Chondrocyte (in vitro differentiated cells): ENCODE data around the gene INF2. TPM values are rescaled to one million over a fixed set of nuclear protein-coding genes. Genes with fewer than 3 reads are reported as not detected.

ENCODE experiments used
- DNase-seq: peaks from one replicate; pipeline ENCODE4 v3.0.0; 2021; ENCODE audit warnings: mixed read lengths, low spot score
- H3K27ac Mint-ChIP-seq: one replicate; pipeline ENCODE4 v1.8.0; 2021; ENCODE audit warnings: mild to moderate bottlenecking, moderate library complexity, mixed read lengths; ENCODE audit not compliant: unreplicated experiment
- H3K27me3 Mint-ChIP-seq: 2 replicates; pipeline ENCODE4 v1.8.0; 2021; ENCODE audit warnings: low read depth, mixed read lengths
- H3K36me3 Mint-ChIP-seq: 2 replicates; pipeline ENCODE4 v1.8.0; 2021; ENCODE audit warnings: low read depth, mixed read lengths
- H3K4me1 Mint-ChIP-seq: 2 replicates; pipeline ENCODE4 v1.8.0; 2021; ENCODE audit warnings: low read depth, mild to moderate bottlenecking, mixed read lengths
- H3K4me3 Mint-ChIP-seq: one replicate; pipeline ENCODE4 v1.8.0; 2021; ENCODE audit warnings: mild to moderate bottlenecking, moderate library complexity, mixed read lengths; ENCODE audit not compliant: unreplicated experiment
- H3K9me3 Mint-ChIP-seq: 2 replicates; pipeline ENCODE4 v1.8.0; 2021; ENCODE audit warnings: low read depth, mixed read lengths
- total RNA-seq: library from RNA; stranded (reverse); gene quantifications from 3 replicates; pipeline ENCODE4 v1.2.1, GENCODE V29; 2021
- TF ChIP-seq, protein P1 (sequence below): fragments of 200-600 bp; sonication (generic); IDR thresholded peaks from 2 replicates; pipeline ENCODE4 v1.5.0; 2021; ENCODE audit warnings: antibody characterized with exemption, mild to moderate bottlenecking, moderate library complexity

Gene INF2
- total RNA-seq, 1 donor from 2014 or later = 117 TPM

DNA sequence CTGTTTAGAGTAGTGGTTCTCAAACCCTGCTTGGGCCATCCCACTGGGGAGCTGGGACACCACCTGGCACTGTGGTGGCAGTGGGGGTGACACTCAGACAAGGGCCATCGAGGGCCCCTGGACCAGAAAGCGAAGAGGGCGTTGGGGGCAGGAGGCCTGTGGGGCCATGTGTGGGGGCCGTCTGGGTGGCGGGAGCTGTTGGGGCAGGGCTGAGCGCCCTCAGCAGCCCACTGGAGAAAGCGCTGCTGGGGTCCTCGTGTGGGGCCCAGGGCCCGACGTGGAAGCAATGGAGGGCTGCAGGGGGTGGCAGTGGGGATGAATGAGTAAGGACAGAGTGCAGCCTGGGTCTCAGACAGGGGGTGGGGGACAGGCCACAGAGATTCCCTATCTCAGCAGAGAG is 28.7 kb downstream of the INF2 start:
- Mint-ChIP-seq H3K4me1 (peaks cover 16% of the 10 kb centered on the region), H3K9me3 (no peaks in the 10 kb centered on the region), H3K27me3 (no peaks in the 10 kb centered on the region), H3K36me3 (peaks cover 15% of the 10 kb centered on the region), H3K4me3 (no peak overlapping the region), H3K27ac (no peak overlapping the region)
- TF ChIP-seq, protein P1, sequence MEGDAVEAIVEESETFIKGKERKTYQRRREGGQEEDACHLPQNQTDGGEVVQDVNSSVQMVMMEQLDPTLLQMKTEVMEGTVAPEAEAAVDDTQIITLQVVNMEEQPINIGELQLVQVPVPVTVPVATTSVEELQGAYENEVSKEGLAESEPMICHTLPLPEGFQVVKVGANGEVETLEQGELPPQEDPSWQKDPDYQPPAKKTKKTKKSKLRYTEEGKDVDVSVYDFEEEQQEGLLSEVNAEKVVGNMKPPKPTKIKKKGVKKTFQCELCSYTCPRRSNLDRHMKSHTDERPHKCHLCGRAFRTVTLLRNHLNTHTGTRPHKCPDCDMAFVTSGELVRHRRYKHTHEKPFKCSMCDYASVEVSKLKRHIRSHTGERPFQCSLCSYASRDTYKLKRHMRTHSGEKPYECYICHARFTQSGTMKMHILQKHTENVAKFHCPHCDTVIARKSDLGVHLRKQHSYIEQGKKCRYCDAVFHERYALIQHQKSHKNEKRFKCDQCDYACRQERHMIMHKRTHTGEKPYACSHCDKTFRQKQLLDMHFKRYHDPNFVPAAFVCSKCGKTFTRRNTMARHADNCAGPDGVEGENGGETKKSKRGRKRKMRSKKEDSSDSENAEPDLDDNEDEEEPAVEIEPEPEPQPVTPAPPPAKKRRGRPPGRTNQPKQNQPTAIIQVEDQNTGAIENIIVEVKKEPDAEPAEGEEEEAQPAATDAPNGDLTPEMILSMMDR = no peak
- no peak for DNase-seq

DNA sequence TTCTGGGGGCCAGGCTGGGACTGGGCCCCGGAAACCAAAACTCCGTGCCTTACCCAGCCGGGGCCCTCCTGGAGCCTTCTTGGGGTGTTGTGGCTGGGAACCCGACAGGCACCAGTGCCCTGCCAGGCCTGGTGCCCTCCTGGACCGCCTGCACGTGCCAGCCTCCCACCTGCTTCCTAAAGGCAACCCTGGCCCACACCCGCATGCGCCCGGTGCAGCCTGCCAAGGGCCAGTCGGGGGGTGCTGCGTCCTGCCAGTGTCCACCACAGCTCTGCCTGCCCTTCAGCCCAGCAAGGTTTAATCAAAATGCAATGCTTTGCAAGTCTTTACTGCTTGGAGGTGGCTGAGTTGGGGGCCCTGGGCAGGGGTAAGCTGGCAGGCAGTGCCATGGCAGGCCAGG is 29.5 kb downstream of the INF2 start:
- no peak for DNase-seq
- no peak overlapping the region for H3K27ac Mint-ChIP-seq
- no peaks in the 10 kb centered on the region for H3K9me3 Mint-ChIP-seq
- peaks cover 13% of the 10 kb centered on the region for H3K36me3 Mint-ChIP-seq
- H3K27me3 Mint-ChIP-seq = no peaks in the 10 kb centered on the region
- TF ChIP-seq, protein P1 = no peak
- H3K4me3 Mint-ChIP-seq = no peak overlapping the region
- peaks cover 16% of the 10 kb centered on the region for H3K4me1 Mint-ChIP-seq

DNA sequence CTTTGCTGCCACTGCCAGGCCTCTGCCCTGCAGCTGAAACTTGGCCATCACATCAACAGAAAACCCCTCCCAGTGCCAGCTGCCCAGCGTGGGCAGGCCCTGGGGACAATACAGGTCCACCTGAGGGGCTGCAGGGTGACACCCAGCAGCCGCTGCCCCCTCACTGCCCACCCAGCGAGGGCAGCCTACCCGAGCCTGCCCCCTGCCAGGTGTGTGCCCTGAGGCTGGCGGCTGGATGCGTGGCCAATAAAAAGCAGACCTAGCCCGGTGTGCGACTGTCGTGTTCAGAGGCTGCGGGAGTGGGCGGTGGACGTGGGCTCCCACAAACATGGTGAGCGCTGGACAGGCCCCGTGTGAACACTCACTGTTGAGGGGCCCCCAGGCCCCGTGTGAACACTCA is 29.9 kb downstream of the INF2 start:
- Mint-ChIP-seq H3K36me3 (peaks cover 13% of the 10 kb centered on the region), H3K4me1 (peaks cover 16% of the 10 kb centered on the region), H3K27ac (no peak overlapping the region), H3K27me3 (no peaks in the 10 kb centered on the region), H3K4me3 (no peak overlapping the region), H3K9me3 (no peaks in the 10 kb centered on the region)
- no peak for DNase-seq
- TF ChIP-seq, protein P1 = no peak

DNA sequence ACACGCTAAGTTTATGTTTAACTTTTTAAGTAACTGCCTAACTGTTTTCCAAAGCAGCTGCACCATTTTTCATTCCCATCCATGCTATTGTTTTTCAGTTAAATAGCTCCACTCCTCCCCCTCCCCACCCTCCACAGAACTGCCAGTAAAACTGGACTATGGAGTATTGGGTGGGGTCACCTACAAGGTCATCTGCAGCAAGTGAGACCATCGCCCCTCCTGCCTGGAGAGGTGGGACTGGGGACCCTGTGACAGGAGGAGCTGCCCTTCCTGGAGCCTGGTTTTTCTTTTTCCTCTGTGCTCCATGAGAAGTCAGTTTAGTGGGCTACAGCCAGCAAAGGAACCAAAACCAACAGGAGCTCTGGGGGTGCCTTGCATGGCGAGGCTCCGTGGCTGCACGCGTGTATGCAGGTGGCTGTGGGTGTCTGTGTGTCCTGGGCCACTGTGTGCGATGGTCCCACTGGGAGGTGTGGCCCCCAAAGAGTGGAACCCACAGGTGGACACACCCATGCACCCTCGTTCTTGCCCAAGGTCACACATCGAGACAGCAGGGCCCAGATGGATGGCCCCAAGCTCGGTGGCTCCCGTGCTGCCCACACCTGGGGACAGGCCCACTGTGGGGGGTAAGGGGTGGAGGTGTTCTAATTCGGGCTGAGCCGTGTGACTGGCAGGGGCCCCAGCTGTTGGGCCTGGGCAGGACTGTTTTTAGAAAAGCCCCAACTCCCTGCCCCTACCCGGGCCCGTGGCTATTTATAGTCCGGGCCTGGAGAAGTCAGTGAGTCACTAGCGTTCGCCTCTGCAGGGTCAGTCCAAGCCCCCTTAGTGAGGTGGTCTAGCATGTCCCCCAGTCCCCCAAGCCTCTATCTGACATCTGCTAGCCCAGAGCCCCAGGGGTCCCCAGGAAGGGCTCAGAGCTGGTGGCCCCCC is 32.4 kb downstream of the INF2 start:
- Mint-ChIP-seq H3K27ac (no peak overlapping the region), H3K4me1 (peaks cover 25% of the 10 kb centered on the region), H3K36me3 (peaks cover 9% of the 10 kb centered on the region), H3K4me3 (no peak overlapping the region), H3K27me3 (no peaks in the 10 kb centered on the region), H3K9me3 (no peaks in the 10 kb centered on the region)
- DNase-seq = no peak
- TF ChIP-seq, protein P1 = no peak

DNA sequence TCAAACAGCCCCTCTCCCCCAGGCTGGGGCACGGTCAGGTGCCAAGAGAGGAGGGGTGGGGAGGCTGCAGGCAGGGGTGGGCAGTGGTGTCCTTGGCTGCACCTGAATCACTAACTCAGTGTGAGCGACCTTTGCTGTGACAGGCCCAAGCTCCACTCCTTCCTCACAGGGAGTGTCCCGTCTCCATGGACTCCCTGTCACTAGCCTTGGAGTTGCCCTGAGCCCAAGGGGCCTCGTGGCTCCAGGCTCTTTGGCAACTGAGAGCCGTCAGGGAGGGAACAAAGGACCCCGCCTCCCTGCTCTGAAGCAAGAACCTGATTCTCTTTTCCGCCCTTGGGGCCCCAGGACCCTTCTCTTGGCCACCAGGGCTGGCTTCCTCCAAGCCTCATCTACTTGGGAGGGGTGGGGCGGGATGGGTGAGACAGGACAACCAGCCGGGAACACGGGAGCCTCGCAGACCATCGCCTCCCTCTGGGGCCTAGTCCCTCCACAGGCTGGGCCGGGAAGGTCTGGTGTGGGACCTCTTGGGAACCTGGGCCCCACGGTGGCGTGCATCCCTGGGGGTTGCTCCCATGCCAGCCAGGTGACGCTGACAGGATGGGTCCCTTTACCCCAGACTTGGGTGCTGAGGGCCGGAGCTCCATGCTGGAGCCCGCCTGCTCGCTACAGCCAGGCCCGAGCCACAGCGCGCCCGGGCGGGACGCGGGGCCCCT is 33.7 kb downstream of the INF2 start:
- Mint-ChIP-seq H3K9me3 (no peaks in the 10 kb centered on the region), H3K27ac (no peak overlapping the region)

More for the DNA sequence above, 33.7 kb downstream of the INF2 start:
- TF ChIP-seq, protein P1 = no peak
- H3K27me3 Mint-ChIP-seq = no peaks in the 10 kb centered on the region
- peaks cover 6% of the 10 kb centered on the region for H3K36me3 Mint-ChIP-seq
- H3K4me1 Mint-ChIP-seq = peaks cover 25% of the 10 kb centered on the region
- no peak overlapping the region for H3K4me3 Mint-ChIP-seq
- no peak for DNase-seq
